GM19452 (cell line): ENCODE results near the gene RNF214.
"Not testable (repeated sequence)": the region's sequence is repeated elsewhere in the genome, so short reads cannot be mapped to it uniquely, and the experiment has no call there.

Experiments used
- ATAC-seq: cut with Tn5 transposase; IDR thresholded peaks from one replicate; pipeline ENCODE4 v1.9.1; 2021; ENCODE audit not compliant: unreplicated experiment

Gene RNF214

DNA sequence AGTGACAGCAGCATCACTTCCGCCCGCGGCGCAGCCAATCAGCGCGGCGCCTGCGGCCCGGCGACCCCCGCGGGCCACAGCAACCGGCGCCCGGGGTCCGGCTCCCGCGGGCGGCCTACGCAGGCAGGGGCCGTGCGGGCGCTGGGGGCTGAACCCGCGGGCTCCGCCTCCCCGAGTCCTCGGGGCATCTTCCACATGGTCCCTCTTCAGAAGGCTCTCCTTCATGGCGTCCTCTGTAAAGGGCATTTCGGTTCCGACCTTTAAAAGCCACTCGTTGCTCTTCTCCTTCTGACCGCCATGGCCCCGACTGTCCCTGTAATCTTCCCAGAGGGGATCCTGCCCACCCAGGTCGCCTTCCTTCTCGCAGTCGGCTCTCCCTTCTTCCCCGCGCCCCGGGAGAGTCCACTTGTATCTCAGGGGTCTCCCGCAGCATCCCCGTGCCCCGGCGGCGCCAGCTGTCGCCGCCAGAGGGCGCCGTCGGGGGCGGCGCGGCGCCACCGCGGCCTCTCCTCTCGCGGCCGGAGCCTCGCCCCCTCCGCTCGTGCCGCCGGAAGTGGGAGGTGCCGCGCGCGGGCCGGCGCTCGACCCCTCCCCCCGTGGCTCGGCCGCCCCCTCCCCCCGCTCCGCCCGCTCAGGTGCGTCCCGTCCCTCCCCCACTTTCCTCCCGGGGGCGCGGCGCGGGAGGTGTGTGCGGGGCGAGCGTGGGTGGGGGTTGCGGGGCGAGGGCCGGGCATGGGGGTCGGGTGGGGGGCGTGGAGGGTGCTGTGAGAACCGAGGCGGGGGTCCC lies at the start of gene RNF214:
Gene RNF214 (plus strand): TSS at position 580 of the 787 bp plus-strand sequence. CDS start 1,602 bp downstream, outside the sequence.
- ATAC-seq = peak; percentile 65

GRCh38 chr11:117183178-117183577 lies 49.3 kb upstream of the RNF214 start:
- ATAC-seq = not testable (repeated sequence)

DNA sequence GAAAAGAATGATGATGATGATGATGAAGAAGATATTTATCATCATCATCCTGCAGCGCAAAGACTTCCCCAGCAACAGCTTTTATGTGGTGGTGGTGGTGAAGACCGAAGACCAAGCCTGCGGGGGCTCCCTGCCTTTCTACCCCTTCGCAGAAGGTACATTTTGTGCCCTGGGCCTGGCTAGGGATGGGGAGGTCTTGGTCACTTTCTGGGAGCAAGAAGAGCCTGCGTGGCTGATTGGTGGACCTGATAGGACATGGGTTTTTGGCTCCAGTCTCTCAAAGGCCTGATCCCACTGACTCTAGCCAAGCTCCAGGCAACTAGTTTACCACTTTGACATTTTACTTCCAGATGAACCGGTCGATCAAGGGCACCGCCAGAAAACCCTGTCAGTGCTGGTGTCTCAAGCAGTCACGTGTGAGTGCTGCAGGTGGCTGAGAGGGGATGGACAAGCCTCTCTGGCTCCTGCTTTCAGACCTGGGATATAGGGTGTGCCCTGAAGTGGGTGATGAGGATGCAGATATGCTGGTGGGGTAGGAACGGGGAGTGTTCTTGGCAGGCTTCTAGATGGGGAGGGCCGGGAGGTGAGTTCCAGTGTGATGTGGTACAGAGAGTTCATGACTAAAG lies 48.6 kb upstream of the RNF214 start:
- ATAC-seq = no peak

DNA sequence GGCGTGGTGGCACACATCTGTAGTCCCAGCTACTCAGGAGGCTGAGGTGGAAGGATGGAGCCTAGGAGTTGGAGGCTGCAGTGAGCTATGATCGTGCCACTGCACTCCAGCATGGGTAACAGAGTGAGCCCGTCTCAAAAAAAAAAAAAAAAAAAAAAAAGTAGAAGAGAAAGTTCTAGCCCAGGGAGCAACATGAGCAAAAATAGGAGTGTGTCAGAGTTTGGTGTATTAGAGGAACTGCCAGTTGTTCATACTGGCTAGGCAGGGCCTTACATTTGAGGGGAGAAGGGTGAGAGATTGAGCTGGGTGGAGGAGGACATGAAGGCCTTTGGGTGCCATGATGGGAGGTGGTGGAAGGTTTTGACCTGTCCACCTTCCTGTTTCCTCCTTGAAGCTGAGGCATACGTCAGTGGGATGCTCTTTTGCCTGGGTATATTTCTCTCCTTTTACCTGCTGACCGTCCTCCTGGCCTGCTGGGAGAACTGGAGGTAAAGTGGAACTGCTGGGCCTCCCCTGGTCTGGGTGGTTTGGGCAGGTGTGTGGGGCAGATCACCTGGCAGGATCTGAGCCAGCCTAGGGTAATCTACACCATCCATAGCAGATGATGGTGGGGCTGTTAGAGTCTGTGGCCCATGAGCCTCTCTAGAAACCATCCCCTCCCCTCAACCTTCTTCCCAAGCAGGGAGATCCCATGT lies 46.6 kb upstream of the RNF214 start:
- no peak for ATAC-seq

DNA sequence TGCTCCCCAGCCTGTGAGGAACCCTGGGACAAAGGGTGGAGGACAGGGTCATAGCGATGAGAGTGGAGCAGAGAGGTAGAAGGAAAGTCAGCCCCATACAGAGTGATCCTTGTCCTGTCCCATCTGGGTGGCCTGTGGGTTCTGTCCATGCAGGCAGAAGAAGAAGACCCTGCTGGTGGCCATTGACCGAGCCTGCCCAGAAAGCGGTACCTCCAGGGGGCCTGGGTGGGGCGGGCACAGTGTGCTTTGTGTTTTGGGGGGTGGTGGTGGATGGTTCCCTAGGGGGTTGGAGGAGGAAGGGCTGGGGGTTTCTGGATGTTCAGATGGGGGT lies 46.1 kb upstream of the RNF214 start:
- no peak for ATAC-seq

- no peak for ATAC-seq
These were observed 45.5 kb upstream of the RNF214 start for GRCh38 chr11:117187007-117187406.

DNA sequence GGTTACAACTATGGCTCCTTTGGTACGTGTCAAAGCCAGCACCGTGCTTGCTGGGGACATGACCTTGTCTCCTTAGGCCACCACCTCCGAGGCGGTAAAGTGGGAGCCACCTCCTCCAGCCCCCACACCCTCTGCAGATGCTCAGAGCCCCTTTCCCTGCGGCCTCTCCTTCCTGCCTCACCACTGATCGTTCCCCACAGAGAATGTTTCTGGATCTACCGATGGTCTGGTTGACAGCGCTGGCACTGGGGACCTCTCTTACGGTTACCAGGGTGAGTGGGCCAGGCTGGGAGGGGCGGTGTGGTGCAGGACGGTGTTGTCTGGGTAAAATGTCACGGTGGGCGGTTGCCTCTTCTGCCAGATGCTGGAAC lies 45.1 kb upstream of the RNF214 start:
- no peak for ATAC-seq

- ATAC-seq = no peak
These were observed 44.5 kb upstream of the RNF214 start for GRCh38 chr11:117187799-117188481.

DNA sequence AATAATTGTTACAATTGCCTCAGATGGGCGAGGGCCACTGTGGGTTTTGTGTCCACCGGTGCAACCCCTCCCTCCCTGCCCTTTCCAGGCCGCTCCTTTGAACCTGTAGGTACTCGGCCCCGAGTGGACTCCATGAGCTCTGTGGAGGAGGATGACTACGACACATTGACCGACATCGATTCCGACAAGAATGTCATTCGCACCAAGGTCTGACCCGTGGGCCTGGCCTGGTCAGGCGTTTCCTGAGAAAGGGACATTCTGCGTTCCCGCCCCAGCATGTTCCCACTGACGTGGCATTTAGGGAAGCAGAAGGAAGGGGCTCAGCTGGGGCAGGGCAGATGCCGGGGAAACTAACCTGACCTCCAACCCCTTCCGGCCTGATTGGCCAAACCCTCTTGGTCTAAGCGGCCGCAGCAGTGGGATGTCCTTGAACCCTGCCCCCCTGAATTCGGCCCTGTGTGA lies 43.8 kb upstream of the RNF214 start:
- no peak for ATAC-seq

GRCh38 chr11:117189191-117189940 lies 43.1 kb upstream of the RNF214 start:
- ATAC-seq = no peak

DNA sequence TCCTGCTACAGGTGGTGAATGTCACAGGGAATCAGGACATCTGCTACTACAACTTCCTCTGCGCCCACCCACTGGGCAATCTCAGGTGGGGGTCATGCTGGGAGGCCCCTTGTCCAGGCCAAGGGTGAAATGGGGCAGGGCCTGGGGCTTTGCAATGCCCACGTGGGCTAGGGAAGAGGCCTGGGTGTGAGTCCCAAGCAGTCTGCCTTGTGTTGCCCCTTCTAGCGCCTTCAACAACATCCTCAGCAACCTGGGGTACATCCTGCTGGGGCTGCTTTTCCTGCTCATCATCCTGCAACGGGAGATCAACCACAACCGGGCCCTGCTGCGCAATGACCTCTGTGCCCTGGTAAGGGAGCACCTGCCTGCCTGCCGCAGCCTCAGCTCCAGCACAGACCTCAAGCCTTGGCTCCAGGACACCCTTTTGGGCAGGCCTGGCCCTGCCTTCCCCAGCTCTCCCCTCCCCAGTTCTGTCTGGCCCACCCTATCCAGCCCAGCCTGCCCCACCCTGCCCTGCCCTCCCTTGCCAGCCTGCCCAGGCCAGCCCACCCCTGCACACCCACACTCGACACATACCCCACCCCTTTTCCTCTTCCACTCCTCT lies 42.4 kb upstream of the RNF214 start:
- ATAC-seq = no peak

- ATAC-seq = no peak
These were observed 40.6 kb upstream of the RNF214 start for GRCh38 chr11:117191680-117192400.

DNA sequence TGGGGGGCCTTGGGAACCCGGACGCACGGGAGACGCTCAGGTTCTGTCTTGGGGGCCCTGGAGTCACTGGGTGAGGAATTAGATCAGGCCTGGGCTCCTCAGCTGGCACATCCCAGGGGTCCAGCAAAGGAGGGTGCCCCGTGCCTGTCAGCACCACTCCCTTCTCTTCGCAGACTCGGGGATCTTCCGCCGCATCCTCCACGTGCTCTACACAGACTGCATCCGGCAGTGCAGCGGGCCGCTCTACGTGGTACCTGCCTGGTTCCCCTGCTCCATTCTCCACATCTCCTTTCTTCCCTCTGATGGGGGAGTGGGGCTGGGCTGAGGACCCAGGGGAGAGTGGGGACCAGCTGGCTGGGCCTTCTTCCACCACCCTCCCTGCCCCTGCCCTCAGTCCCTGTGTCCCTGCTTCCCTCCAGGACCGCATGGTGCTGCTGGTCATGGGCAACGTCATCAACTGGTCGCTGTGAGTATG lies 40.0 kb upstream of the RNF214 start:
- ATAC-seq = no peak

- no peak for ATAC-seq
These were observed 39.1 kb upstream of the RNF214 start for GRCh38 chr11:117193130-117194020.

GRCh38 chr11:117194267-117194666 lies 38.2 kb upstream of the RNF214 start:
- ATAC-seq = no peak

DNA sequence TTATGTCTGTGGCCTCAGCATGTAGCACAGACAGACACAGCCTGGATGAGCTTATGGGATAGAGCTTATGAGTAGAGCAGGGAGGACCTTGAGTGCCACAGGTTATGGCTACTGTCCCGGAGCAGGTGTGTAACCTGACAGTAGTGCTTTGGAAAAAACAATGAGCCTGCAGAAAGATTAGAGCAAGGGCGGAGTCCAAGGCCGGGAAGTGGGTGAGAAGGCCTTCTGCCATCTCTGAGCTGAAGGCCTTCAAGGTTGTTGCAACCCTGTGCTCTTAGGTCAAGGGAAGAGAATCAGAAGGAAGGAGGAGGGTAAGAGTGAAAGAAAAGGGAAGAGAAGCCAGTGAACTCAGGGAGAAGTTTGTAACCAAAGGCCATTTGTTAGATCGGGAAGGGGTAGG lies 37.2 kb upstream of the RNF214 start:
- no peak for ATAC-seq

- no peak for ATAC-seq
These were observed 36.7 kb upstream of the RNF214 start for GRCh38 chr11:117195761-117196160.

DNA sequence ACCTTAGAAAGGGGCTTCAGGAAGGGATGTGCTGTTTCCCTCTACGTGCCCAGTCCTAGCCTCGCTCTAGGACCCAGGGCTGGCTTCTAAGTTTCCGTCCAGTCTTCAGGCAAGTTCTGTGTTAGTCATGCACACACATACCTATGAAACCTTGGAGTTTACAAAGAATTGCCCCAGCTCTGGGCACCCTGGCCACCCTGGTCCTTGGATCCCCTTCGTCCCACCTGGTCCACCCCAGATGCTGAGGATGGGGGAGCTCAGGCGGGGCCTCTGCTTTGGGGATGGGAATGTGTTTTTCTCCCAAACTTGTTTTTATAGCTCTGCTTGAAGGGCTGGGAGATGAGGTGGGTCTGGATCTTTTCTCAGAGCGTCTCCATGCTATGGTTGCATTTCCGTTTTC lies 35.5 kb upstream of the RNF214 start:
- ATAC-seq = no peak
